Measurements from ENCODE around the gene C14orf119.

C14orf119 gene

DNA sequence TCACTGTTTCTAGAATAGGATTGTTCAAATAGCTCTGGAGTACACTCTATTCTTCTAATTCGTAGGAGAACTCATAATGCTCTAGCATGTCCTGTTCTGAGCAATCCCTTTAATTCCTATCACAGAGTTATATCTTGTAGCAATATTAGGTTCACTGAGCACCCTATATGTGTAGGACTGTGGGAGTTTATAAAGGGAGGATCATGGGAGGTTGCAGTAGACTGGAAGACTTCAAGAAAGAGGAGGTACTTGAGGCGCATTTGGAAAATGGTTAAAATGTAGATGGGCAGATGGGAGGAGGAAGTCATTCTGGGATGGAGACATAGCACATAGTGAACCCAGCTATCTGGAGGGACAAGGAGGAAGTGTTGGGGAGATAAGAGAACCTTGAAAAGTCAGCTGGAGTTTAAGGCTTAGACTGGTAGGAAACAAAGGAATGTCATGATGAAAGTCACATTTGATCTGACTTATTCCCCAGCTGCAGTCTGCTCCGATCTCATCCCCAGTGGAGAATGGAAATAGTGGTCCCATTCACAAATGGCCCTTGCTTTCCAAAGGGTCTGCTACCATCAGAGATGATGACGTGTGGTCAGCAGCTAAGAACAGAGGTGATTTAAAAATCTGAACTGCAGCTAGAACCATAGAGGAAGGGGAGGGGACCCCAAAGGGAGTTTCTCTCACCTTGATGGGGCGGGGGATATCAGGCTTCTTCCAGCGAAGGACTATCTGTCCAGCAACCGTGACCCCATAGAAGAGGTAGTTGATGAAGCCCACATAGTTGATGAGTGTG is 33.9 kb downstream of the C14orf119 start:
- no peak for DNase-seq

DNA sequence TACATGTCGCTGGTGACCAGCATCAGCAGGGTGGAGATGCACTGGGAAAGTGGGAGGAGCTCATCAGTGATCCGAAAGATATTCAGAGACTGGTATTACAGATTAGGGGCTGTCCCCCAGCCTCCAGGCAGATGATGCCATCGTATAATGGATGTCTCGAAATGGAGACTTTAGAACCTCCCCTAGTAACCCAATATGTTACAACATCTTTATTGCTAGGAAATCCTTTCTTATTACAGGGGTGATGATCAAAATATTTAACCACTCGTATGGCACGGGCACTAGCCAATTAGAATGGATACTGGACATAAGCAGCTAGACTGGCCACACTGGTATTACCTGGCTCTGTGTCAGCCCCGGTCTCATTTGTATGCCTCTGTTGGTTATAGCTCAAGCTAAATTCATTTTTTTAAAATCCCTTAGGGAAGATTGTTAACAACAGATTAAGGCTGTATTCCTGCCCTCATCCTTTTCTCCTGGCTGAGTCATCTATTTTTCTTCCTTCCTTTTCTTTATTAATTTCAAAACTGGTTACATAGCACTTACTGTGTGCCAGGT is 34.5 kb downstream of the C14orf119 start:
- DNase-seq: no peak

DNA sequence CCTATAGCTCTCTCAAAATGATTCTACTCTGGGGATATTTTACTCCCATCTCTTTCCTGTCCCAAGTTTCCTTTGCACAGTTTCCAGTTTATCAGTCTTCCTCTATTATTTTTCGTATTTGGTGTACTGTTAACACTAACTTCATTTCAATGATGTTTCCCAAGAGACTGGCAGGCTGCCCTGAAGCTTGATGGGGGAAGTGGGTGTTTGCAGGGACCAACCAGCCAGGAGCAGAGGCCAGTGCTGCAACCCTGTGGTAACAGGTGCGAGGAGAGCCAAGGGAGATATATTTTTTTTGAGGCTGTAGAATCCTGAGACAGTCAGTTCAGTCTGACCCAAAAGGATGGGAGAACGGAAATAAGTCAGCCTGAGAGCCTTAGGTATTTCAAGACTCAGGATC is 35.6 kb downstream of the C14orf119 start:
- no peak for DNase-seq

DNA sequence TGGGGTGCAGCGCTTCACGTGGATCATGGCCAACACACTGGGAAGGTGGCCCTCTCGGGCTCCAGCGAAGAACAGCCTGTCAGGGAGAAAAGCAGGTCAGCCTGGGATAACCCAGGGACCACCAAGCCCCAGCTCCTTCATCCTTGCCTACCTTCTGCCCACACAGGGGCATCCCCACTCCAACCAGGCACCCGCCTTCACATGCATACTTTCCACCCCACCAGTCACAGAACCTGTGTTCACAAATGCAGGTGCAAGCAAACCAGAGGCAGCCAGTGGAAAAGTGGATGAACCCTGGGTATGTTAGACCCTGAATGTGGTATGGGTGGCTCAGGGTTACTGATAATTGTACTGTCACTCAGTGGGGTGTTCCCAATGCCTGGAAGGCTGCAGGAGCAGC is 36.2 kb downstream of the C14orf119 start:
- DNase-seq: no peak

DNA sequence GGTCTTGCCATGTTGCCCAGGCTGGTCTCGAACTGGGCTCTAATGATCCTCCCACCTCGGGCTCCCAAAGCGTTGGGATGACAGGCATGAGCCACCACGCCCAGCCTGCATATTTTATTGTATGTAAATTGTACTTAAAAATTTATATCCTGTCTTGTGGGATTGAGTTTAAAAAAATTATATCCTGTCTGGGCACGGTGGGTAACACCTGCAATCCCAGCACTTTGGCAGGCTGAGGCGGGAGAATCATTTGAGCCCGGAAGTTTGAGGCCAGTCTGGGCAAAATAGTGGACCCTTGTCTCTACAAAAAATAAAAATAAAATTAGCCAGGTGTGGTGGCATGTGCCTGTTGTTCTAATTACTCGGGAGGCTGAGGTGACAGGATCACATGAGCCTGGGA is 37.7 kb downstream of the C14orf119 start:
- DNase-seq: no peak

DNA sequence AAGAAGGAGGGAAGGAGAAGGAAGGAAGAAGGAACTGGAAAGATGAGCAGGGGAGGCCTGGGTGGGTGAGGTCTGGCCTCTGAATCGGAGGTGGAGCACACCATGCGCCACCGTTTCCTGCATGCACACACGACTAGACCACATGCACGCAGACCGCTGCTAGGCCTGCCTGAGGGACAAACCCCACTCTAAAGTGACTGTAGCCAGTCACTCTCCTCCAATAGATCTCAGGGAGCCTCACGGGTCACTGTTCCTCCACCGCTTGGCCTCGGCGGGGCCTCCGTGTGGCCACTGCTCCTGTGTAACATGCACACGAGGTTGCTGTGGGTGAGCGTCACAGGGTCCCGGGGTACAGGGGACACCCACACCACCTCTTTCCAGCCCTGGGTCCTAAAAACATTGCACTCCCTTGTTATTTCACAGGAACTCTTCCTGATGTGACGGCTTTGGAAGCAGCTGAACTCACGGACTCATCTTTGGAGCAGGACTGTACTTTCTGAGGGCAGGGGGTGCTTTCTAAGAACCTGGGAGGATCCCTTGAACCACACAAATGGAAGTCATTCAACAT is 41.3 kb downstream of the C14orf119 start:
- no peak for DNase-seq

DNA sequence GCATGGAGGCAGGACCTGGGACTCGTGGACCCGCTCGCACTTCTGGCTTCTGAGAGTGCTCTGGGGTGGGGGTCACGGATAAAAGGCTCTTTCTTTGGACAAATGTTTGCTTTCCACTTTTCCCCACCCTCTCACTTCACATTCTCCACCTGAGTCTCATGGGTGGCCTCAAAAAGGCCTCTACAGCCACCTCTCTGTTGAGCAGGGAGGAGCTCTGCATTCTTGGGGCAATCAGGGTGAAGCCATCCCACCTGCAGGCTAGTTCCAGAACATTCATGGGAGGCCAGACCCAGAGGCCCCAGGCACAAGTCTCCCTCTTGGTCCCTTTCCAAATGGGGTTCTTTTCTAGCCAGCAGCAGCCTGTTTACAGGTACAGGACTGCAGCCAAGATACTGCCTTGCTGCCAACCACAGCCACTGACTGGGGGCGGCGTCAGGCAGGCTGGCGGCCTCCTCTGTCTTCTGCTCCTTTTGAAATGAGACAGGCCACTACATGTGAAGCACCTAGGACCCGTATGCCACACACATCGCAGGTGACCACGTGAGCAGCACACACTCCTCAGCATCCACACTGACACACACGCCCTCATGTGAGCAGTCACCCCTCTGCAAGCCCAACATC is 42.0 kb downstream of the C14orf119 start:
- no peak for DNase-seq

DNA sequence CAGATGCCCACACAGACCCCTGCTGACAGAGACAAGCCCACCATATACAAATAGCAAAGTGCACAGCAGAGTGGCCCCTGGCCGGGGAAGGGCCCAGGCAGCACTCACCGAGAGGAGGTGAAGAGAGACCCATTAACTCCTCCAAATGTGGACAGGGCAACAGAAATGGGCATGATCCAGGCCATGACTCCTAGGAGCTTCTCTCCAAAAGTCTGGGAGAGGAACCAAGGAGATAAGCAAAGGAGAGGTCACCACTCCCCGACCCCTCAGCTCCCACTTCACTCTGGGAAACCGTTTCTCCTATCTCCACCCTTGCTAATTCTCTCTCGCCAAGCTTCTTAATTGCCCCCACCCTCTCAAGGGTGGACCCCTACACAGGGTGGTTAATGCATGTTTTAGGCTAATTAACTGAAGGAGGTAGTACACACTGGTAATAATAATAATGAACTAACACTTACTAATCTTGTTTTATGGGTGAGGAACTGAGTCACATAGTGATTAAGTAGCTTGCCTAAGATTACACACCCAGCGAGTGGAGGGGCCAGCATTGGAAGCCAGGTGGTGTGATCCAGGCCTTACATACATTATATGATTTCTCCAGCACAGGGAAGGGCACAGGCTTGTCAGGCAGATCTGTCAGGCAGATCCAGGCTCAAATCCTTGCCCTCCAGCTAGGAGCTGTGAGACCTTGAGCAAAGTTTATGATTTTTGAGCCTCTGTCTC is 42.7 kb downstream of the C14orf119 start:
- no peak for DNase-seq

DNA sequence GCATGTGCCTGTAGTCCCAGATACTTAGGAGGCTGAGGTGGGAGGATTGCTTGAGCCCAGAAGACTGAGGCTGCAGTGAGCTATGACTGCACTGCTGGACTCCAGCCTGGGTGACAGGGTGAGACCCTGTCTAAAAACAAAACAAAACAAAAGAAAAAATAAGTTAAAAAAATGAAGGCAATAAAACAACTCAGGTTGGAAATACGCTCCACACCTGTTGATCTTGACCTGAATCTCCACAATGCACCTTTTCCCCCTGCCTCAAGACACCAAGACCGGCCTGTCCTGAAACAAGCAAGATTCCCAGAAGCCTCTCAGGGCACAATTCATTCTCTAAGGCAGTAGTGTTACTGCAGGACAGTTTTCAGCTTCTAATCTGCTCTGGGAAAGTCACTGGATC is 44.6 kb downstream of the C14orf119 start:
- DNase-seq: no peak

DNA sequence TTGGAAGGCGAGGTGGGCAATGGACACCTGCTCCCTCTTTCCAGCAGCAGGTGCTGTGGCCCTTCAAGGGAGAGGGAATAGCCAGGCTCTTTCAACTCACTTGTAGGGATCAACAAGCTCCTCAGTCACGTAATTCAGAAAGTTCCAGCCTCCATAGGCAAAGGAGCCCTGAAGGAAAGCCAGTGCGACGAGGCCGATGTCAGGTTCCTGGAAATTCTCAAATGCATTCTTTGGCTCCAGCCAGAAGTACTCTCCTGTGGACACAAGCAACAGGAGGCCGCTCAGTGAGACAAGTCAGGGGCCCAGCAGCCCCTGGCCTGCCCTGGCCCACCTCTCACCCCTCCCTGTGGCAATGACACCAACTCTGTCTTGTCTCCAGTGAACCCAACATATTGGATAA is 45.1 kb downstream of the C14orf119 start:
- no peak for DNase-seq

DNA sequence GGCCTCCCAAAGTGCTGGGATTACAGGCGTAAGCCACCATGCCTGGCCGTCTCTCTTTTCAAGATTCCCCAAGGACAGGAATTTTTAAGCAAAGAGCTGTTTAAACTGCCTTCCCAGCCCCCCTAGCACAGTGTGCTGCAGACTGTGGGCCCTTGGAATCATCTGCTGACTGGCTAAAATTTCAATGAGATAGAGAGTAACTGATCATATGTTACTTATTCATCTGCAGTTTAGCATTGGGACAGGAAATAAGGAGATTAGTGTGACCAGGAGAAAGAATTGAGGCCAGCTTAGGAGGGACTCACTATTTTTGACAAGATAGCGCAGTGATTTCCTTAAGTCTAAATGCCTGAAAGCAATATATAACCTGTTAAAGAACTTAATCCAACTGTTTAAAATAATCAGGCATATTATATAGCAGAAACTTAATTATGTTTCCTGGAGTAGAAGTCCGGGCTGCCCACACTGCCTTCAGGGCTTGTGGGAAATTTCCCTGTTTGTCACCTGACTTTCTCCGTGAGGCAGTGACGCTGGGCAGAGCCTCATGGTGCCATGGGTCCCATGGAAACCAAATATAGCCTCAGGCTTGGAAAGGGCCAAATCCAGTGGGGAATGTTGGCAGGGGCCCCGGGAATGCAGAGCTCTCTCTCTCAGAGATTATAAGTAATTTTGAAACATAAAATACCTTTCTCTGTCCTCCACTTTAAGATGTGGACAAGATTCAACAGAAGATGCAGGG is 46.6 kb downstream of the C14orf119 start:
- DNase-seq: no peak

DNA sequence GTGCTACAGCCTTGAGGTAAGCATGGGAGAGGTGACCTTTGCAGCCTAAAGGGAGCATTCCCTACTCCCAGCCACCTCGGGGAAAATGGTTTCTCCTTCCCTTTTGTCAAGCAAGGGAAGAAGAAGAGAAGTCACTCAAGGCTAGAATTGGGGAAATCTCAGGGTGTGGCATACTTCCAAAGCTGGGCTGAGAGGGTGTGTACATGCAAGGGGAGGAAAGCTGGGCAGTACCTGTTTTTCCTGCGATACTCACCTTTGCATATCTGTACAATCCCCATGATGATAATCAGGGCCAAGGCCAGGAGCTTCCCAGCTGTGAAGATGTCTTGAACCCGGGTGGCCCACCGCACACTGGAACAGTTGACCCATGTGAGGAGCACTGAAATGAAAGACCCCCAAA is 47.5 kb downstream of the C14orf119 start:
- no peak for DNase-seq

DNA sequence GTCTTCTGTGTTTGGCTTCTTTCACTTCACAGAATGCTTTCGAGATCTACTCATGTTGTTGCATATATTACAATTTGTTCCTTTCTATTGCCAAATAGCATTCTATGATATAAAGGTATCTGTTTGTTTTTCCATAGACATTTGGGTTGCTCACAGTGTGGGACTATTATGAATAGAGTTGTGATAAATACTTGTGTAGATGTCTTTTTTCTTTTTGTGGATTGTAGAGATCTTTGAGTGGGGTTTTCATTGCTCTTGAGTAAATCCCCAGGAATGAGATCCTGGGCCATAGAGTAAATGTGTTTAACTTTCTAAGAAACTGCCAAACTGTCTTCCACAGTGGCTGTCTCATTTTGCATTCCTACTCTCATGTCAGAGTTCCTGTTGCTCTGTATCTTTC is 48.6 kb downstream of the C14orf119 start:
- DNase-seq: no peak

DNA sequence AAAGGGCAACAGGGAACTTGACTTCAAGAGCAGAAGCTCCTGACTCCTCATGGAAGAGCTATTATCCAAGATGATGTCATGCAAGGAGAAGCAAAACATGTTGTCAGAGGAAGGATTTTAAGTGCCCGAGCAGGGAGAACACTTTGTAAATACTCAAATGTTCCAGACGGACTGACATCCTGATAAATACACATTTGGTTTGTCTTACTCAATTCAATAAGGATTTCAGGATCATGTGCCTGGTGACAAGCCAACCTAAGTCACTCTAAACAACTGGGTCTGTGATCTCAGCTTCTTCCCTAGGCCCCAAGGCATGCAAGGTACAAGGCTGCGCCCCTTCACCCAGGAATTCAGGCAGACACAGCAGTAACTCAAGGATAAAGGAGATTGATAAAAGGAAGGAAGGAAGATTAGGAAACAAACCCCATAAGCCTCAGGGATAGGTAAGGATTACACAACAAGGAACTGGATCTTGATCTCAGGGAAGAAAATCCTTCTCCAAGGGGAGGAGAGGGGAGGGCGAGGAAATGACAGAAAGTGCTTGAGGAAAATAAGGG is 50.6 kb downstream of the C14orf119 start:
- DNase-seq: no peak

DNA sequence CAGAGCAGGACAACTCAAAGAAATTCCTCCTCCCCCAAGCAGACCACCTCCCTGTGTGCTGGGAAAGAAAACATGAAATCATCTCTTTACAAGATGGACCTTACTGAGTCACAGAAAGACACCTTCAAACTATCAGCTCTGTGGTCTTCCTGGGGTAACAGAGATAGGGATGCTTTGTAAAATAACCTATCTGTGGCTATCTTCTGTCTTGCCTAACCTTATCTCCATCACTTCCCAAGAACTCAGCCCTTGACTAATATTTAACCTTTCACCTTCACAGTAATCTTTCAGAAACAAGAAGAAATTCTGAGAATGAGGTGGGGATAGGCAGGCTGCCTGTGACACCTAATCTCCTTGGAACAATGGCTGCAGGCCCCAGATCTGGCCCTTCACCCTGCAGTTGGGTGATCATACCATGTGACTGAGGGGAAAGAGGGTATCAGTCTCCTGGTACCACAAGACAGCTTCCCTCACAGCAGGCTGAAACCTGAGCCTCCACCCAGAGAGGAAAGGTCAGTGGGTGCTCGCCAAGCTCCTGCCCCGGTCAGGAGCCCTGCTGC is 51.1 kb downstream of the C14orf119 start:
- no peak for DNase-seq

DNA sequence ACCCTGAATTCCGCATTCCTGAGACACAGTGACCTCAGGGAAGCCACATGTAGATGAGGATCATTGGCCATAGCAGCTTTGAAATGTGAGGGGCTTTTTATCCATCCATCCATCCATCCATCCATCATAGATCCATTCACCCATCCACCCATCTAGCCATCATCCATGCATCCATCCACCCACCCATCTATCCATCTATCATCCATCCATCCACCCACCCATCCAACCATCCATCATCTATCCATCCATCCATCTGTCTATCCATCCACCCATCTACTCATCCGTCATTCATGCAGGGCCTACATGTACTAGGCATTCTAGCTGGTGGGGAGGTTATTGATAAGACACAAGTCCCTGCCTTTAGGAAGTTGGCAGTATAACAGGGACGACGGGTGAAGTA is 51.7 kb downstream of the C14orf119 start:
- no peak for DNase-seq

DNA sequence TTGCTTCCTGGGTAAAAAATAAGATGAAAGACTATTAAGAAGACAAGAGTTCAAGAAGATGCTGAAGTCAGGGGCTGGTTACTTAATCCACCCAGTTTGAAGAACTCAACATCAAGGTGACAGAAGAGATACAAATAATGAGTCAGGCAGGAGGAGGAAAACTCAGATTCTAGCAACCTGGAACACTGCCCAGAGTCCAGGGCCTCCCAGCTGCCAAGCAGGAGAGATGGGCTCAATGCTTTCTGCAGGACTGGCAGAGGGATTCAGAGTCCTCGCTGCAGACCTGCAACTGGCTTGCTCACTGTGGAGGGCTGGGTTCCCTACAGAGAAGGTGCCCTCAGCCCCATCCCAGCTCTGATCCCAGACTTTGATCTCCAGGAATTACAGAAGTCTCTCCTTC is 52.4 kb downstream of the C14orf119 start:
- no peak for DNase-seq

DNA sequence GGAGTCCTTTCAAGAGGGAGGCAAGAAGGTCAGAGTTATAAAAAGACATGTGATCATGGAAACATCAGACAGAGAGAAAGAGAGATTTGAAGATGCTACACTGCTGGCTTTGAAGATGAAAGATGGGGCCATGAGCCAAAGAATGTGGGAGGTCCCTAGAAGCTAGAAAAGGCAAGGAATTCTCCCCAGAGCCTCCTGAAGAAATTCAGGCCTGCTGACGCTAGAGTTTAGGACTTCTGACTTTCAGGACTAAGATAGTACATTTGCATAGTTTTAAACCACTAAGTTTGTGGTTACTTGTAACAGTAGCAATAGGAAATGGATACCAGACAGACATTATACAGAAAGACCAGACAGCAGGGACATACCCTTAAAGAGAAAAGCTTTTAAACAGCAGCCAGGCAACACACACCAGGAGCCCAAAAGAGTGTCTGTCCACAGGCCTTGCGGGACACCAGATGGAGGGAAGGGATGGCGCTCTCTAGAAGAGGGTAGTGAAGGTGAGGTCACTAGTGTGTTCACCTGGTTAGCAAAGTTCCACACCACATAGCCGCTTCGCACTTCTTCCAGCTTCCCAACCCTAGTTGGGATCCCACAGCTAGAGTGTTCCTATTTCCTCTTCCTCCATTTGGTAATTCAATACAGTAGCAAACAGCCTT is 53.4 kb downstream of the C14orf119 start:
- DNase-seq: no peak

DNA sequence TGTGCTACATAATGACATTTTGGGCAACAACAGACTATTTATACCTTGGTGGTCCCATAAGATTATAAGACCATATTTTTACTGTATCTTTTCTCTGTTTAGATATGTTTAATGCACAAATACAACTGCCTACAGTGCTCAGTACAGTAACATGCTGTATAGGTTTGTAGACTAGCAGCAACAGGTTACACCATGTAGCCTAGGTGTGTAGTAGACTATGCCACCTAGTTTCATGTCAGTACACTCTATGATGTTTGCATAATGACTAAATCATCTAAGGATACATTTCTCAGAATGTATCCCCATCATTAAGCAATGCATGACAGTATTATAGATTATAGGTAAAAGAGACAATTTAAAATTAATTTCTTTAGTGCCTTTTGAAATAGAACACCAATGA is 54.4 kb downstream of the C14orf119 start:
- no peak for DNase-seq
